IPS-18c (cell line): Measurements from ENCODE around the gene ADGRE1.

Experiments used
- H3K4me3 ChIP-seq: 2 replicates; pipeline ENCODE4 v1.7.0; 2013; ENCODE audit warnings: low read depth, mild to moderate bottlenecking, low read length, moderate library complexity; ENCODE audit not compliant: insufficient read depth
- H3K9me3 ChIP-seq: one replicate; pipeline ENCODE4 v1.6.1; 2013; ENCODE audit warnings: mild to moderate bottlenecking, low read length, moderate library complexity; ENCODE audit not compliant: control insufficient read depth, insufficient read depth

ADGRE1 gene

GRCh38 chr19:6925386-6925785 is 38.0 kb downstream of the ADGRE1 start:
- Histone ChIP-seq H3K4me3 (no peak overlapping the region), H3K9me3 (peaks cover 6% of the 10 kb centered on the region)

- Histone ChIP-seq H3K9me3 (peaks cover 6% of the 10 kb centered on the region), H3K4me3 (no peak overlapping the region)
Observed at GRCh38 chr19:6925801-6926751, 38.7 kb downstream of the ADGRE1 start.

GRCh38 chr19:6930190-6930589 is 42.8 kb downstream of the ADGRE1 start:
- H3K9me3 ChIP-seq: peaks cover 4% of the 10 kb centered on the region
- H3K4me3 ChIP-seq: no peak overlapping the region

DNA sequence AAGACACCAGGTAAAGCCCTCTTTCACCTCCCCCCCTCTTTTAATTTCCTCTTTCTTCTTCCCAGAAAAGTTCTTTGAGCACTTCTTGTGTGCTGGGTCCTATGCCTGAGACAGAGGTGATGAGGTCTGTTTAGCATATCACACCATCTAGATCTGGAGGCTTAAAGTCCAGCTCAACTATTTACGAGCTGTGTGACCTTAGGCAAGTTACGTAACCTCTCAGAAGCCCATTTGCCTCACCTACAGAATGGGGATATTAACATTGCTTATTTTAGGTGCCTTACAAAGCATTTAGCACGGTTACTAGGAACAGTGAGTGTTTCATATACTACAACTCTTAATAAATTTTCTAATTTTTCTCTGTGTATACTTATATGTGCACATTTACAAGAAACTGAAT is 47.7 kb downstream of the ADGRE1 start:
- no peak overlapping the region for H3K4me3 ChIP-seq
- peaks cover 3% of the 10 kb centered on the region for H3K9me3 ChIP-seq

GRCh38 chr19:6935618-6936017 is 48.2 kb downstream of the ADGRE1 start:
- Histone ChIP-seq H3K9me3 (peaks cover 3% of the 10 kb centered on the region), H3K4me3 (no peak overlapping the region)

DNA sequence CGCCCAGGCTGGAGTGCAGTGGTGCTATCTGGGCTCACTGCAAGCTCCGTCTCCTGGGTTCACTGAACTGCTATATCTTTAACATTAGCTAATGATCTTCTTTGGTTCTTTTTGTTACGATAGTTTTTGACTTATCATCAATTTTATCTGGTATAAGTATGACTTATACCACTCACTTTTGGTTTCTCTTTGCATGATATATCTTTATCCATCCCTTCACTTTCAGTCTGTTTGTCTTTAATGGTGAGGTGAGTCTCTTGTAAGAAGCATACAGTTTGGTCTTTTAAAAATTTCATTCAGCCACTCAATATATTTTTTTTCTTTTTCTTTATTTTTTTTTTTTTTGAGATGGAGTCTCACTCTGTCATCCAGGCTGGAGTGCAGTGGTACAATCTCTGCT is 58.4 kb downstream of the ADGRE1 start:
- peaks cover 3% of the 10 kb centered on the region for H3K9me3 ChIP-seq
- no peak overlapping the region for H3K4me3 ChIP-seq

DNA sequence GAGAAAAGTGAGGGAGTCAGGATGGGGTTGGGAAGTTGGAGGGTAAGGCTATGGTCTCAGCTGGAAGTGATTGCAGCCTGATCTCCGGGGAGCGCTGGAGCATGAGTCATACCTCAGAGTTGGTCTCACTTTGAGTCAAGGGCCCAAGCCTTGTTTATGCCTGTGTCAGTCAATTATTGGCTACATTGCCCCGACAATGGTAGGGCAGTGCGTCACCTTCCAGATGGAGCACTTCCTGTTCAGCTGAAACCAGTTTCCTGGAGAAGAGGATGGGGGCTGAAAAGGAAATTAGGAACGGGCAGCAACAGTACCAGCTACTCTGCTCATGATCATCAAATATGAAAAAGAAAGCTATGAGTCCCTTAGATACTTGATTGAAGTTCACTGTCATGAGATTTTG is 60.4 kb downstream of the ADGRE1 start:
- Histone ChIP-seq H3K9me3 (peaks cover 3% of the 10 kb centered on the region), H3K4me3 (no peak overlapping the region)

DNA sequence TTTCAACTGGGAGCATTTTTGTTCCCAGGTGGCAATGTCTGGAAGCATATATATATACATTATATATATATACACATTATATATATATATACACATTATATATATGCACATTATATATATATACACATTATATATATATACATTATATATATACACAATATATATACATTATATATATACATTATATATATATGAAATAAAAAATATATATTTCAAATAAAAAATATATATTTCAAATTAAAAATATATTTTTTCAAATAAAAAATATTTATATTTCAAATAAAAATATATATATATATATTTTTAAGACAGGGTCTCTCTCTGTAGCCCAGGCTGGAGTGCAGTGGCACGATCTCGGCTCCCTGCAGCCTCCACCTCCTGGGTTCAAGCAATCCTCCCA is 61.5 kb downstream of the ADGRE1 start:
- Histone ChIP-seq H3K9me3 (peaks cover 3% of the 10 kb centered on the region), H3K4me3 (no peak overlapping the region)

DNA sequence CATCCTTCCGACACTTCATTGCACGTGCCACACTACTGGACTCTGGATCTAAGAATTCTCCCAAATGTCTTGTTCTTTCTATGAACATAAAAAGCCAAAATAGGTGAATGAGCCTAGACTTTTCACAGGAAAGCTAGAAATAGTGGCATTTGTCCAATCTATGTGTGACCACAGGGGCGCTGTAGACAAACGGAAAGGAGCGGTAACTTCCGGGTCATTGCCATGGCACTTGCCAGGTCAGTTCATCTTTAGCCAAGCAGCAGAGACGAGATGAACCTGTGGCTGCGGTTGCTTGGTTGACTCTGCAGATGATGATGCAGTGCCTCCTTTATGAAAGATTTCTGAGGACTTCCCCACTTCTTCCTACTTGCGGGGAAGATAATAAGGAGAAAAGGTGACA is 65.6 kb downstream of the ADGRE1 start:
- Histone ChIP-seq H3K4me3 (no peak overlapping the region), H3K9me3 (peaks cover 3% of the 10 kb centered on the region)

- H3K9me3 ChIP-seq: no peaks in the 10 kb centered on the region
- no peak overlapping the region for H3K4me3 ChIP-seq
Observed at GRCh38 chr19:6955082-6955481, 67.7 kb downstream of the ADGRE1 start.

DNA sequence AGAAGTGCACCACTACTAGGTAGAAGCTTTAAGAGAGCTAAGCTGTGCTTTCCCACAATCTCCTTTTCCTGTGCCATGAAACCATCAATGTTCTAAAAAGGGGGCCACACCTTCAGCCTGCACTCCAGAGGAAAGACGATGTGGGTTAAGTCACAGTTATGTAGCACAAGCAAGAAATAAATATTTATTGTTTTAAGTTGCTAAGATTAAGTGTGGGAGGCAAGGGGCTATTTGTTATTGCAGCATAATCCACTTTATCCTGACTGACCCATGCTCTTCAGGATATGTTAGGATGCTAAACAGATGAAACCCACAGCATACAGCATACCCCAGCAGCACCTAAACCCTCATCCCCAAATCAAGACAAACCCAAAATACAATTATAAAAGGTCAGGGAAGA is 69.2 kb downstream of the ADGRE1 start:
- no peak overlapping the region for H3K4me3 ChIP-seq

DNA sequence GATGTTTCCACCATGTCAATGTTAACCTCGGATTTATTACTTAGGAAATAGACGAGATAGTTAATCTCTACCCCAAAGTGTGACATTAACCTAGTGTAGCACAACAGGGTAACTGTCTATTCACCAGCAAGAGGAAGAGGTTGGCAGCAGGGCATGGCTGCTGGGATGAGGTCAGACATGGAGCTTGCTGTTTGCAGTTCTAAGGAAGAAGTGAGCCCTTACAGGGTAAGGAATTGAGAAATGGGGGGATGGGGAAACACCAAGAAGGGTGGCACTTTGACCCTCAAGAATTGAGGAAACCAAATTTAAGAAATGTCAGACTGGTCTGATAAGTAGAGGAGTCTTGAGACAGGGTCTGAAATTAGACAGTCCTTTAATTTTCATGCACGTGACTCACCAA is 71.4 kb downstream of the ADGRE1 start:
- no peaks in the 10 kb centered on the region for H3K9me3 ChIP-seq
- H3K4me3 ChIP-seq: no peak overlapping the region

More for the DNA sequence above, 69.2 kb downstream of the ADGRE1 start:
- no peaks in the 10 kb centered on the region for H3K9me3 ChIP-seq

GRCh38 chr19:6963244-6963852 is 76.0 kb downstream of the ADGRE1 start:
- Histone ChIP-seq H3K4me3 (no peak overlapping the region), H3K9me3 (no peaks in the 10 kb centered on the region)

GRCh38 chr19:6963937-6964336 is 76.6 kb downstream of the ADGRE1 start:
- Histone ChIP-seq H3K4me3 (no peak overlapping the region), H3K9me3 (no peaks in the 10 kb centered on the region)

DNA sequence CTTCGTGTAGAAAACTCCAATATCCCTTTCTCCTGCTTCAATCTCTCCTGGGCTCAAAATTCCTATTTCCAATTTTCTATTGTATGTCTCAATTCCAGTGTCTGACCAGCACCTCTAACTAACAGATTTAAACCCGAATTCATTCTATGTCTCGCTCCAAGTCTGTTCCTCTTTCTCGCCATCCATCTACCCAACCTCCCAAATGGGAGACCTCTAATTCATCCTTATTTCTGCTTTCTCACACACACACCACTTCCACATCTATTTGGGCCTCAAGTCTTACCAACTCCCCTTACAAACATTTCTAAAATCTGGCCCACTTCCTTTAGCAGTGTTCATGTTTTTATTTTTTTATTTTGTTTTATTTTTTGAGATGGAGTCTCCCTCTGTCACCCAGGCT is 80.6 kb downstream of the ADGRE1 start:
- Histone ChIP-seq H3K4me3 (no peak overlapping the region), H3K9me3 (no peaks in the 10 kb centered on the region)

GRCh38 chr19:6969490-6969889 is 82.1 kb downstream of the ADGRE1 start:
- Histone ChIP-seq H3K9me3 (no peaks in the 10 kb centered on the region), H3K4me3 (no peak overlapping the region)

DNA sequence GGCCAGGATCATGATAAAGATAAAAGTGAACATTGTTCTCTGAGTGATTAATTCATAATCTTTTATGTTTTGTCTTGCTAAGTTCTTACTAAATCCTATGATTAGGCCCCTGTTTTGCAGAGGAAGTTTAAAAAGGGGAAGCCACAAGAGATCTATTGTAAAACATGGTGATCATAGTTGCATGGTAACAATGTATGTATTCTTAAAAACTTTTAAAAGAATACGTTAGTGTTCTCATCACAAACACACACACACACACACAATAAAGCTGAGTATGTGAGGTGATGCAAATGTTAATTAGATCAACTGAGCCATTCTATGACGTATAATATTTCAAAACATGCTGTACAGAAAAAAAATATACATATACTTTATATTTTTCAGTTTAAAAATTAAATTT is 82.6 kb downstream of the ADGRE1 start:
- Histone ChIP-seq H3K9me3 (no peaks in the 10 kb centered on the region), H3K4me3 (no peak overlapping the region)

GRCh38 chr19:6970443-6970842 is 83.1 kb downstream of the ADGRE1 start:
- Histone ChIP-seq H3K4me3 (no peak overlapping the region), H3K9me3 (no peaks in the 10 kb centered on the region)
